HG02759 (cell line): ENCODE measurements around the gene IGF1R.

Experiments
- ATAC-seq: cut with Tn5 transposase; IDR thresholded peaks from one replicate; pipeline ENCODE4 v1.9.1; 2021; ENCODE audit warnings: mild to moderate bottlenecking, moderate library complexity; ENCODE audit not compliant: unreplicated experiment

Gene IGF1R

DNA sequence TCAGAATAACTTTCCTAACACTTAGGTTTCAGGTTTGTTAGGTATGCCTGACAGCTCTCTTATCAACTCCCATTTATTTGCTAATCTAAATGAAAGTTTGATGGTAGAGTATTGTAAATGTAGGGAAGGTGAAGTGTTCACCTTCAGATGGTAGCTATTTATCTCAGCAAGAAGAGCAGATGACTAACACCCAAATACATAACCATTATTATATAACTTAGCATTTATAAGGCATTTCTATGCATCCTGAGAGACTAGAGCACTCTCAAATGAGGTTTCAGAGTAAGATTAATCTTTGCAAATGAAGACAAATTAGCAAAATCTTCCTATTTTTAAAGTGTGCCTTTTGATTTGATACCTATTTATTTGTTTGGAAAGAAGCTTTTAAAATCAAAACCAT is 143.8 kb downstream of the IGF1R start:
- no peak for ATAC-seq

DNA sequence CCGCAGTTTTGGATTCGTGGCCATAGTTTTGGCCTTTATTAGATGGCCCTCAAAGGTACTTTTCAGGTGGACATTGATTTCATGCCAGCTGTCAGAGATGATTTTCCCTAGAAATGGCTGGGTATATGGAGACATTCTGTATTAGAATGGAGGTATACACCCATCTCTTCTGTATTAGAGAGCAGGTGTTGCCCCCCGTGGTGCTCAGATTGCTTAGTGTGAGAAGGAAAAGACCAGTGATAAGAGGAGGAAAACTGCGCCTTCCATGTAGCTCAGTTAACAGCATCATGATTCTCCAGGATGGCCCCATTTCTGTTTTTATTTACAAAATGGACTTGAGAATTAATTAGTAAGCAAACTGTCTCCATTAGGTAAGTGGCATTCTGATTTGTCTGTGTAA is 145.9 kb downstream of the IGF1R start:
- ATAC-seq: no peak

DNA sequence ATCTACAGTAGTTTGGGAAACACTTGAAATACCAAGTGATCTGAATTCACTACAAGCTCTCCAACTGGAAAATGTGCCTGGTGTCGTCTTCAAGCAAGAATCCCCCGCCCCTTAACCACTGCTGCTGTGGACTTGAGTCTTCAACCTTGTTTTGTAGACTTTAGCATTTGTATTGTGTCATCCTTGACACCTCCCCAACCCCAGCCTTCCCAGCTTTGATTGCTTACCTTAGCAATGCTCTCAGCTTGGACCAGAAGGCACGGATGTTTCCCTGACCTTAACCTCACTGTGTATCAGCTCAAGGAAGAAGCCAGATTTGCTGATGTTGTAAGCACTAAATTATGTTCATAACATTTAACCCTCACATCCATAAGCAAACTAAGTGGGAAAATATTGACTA is 146.4 kb downstream of the IGF1R start:
- ATAC-seq: no peak

DNA sequence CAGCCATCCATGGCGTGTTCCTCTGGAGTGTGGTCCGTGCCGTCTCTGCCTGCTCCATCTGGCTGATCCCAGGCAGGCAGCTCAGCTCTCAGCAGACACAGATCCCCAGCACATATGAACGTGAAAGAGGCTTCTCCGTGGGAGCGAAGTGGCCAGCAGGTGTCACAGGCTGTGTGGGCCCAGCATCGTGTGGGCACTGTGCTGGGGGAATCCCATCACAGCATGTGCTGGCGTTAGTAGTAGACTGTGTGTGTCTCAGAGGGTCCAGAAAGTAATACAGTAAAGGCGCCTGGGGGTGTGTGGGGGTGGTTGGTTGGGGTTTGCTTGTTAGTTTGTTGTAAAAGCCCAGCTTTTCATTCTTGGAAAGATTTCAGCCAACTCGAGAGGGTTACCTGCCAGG is 147.6 kb downstream of the IGF1R start:
- ATAC-seq: no peak

DNA sequence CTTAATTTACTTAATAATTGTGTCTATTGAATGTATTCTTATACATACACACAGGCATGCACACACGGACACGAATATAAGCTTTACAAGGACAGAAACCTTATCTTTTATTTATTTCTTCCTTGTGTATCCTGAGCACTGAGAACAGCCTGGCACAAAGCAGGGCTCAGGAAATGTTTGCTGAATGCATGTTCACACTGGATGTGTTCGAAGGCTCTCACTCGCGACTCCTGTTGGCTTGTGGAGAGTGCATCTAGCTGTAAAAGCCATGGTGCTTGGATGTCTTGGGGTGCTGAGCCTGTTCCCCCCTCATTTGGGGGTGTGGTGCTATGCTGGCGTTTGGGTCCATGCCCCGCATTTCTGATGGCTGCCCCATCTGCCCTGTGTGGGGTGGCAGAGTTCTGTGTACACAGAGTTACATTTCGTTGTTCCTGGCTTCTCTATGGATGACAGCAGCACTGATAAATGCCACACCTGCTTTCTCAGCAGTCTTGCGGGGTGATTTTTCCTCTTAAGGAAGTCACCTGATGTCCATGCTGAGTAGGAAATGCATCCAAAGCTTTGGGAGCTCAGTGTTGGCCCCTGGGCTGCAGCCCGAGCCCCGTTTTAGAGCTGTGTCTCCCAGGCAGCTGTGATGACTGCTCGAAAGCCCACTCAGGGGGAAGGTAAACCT is 148.5 kb downstream of the IGF1R start:
- no peak for ATAC-seq

DNA sequence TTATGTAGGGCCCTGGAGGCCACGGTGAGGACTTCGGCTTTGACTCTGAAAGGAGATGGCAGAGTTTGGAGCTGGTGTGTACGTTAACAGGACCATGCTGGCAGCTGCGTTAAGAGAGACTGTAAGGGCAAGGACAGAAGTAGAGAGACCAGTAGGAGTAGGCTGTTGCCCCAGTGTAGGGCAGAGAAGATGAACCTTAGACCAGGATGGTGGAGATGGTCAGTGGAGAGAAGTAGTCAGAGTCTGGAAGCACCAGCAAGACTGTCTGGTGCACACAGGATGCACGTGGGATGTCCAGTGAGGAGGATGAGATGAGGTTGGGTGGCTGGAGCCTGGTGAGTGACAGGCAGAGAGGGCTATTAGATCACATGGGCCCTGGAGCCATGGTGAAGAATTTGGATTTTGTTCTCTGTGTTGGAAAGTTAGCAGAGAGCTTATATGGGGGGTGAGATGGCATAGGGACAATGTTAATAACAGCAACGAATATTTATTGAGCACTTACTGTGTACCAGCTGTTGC is 150.1 kb downstream of the IGF1R start:
- no peak for ATAC-seq

DNA sequence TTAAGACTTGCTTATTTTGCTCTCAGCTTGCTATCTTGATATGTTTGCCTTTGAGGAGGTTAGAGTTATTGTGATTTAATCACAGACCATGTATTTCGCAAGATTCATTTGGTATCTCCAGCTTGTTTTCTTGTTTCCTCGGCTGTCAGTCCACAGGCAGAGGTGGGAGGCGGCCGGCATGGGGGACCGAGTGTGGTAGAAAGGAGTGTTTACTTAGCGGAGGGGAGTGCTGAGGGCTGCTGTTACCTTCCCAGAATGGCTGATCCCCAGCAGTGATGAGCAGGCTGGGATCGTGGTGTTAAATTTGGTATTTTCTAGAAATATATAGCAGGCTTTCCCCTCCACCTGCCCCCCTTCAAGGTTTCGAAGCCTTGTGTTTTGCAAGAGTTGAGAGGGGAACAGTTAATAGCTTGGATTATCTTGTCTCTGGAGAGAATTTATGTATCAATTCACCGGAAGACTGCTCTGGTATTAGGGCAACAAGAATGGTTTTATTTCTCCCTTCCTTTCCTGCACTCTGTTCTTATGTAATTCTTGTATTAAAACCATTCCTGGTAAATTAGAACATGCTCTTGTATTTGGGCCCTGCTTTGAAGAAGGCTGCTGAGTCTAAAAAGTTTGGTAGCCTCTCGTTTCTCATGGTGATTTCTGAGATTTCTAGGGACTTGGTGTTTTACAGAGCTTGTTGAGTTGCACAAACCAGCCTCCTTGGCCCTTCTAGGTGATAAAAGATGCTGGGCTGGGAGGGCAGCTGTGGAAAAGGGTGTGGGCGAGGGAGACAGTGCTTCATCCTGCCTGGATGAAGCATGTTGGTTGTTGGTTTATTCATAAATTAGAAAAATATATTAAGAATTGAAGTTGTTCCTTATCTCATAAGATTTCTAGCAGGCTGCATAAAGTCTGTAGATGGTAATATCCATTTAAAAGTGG is 151.4 kb downstream of the IGF1R start:
- ATAC-seq: no peak

DNA sequence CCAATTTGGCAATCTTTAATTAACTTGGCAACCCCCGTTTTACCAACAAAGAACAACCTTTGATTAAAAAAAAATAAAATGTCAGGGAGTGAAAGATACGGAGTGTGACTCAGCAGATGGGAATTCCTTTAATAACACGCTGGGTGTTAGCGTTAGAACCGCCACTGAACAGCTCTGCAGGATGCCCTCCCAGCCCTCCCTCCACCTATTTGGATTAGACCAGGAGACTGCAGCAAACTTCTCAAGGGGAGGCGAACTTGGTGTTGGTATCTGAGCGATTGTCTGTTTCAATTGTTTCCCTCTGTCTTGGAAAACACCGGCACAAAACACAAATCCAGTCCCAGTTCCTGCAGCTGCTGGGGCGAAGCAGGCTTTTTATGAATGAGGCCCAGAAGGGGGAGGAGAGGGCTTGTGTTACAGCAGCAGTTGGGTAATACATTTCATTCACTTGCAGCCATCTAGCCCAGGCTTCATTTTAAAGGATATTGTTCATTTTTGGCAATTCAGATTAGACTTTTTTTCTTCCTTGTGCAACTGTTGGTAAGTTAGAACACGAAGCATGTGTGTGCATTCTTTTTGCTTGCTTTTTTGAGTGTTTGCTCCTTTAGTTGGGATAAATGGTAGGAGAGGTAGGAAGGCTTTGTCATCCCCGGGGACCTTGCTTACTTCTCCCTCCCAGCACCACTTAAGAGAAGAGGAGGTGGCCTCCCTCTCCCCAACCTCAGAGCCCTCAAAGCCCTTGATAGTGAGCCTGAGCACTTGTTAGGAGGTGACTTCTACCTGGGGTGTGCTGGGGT is 152.3 kb downstream of the IGF1R start:
- ATAC-seq: no peak

DNA sequence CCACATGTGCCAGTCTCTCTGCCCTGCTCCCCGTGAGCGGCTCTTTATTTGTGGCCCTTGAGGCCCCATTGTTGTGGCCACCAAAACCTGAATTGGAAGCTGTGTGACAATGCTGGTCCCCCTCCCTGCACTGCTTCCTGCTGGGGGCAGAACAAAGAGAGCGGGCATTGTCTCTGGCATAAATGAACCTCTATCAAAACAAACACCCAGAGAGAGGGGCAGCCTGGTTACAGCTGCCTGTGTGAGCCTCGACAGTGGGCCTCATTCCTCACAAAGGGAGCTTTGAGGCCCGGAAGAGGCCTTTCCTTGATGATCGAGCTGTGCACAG is 152.9 kb downstream of the IGF1R start:
- ATAC-seq: no peak

DNA sequence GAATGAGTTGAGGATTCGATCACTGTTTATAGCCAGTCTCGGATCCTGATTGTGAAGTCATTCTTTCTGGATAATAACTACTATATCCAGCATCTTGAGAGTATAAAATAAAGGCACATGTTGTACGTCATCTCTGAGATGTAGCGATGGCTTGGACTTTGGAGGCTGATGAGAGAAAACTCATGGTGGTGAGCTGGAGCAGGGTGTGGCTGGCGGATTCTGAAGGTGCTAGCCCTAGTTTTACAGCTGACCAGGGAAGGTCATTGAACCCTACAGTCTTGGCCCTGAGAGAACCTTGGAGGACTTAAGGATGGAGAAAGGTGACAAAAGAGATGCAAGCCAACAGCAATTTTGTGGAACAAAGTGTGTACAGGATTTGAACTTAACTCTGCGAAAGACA is 153.8 kb downstream of the IGF1R start:
- no peak for ATAC-seq

DNA sequence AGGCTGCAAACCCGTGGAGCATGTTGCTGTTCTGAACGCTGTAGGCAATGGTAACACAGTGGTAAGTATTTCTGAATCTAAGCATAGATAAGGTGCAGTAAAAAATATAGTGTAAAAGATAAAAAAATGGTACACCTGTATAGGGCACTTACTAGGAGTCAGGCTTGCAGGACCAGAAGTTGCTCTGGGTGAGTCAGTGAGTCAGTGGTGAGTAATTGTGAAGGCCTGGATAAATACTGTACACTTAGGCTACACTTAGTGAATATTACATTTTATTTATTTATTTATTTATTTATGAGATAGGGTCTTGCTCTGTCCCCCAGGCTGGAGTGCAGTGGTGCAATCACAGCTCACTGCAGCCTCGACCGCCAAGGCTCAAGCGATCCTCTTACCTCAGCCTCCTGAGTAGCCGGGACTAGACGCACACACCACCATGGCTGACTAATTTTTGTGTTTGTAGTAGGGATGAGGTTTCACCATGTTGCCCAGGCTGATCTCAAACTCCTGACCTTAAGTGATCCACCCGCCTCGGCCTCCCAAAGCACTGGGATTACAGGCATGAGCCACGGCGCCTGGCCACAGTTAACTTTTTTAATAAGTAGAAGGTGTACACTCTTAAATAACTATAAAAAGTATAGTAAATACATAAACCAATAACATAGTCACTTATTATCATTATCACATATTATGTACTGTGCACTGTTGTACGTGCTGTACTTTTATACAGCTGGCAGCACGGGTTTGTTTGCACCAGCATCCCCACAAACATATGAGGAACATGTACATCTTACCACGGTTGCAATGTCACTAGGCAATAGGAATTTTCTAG is 155.1 kb downstream of the IGF1R start:
- no peak for ATAC-seq

DNA sequence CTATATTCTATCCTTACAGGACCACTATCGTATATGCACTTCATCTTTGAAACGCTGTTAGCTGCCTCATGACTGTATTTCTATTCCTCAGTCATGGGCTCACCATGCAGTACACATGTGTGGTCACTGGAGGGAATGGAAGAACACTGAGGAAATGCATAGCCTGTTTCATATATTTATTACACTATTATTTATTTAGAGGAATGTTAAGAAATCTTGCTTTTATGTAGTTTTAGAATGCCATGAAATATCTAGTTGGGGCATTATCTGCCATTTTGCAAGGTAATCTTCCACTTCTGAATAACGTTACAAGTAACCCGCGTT is 155.7 kb downstream of the IGF1R start:
- no peak for ATAC-seq

DNA sequence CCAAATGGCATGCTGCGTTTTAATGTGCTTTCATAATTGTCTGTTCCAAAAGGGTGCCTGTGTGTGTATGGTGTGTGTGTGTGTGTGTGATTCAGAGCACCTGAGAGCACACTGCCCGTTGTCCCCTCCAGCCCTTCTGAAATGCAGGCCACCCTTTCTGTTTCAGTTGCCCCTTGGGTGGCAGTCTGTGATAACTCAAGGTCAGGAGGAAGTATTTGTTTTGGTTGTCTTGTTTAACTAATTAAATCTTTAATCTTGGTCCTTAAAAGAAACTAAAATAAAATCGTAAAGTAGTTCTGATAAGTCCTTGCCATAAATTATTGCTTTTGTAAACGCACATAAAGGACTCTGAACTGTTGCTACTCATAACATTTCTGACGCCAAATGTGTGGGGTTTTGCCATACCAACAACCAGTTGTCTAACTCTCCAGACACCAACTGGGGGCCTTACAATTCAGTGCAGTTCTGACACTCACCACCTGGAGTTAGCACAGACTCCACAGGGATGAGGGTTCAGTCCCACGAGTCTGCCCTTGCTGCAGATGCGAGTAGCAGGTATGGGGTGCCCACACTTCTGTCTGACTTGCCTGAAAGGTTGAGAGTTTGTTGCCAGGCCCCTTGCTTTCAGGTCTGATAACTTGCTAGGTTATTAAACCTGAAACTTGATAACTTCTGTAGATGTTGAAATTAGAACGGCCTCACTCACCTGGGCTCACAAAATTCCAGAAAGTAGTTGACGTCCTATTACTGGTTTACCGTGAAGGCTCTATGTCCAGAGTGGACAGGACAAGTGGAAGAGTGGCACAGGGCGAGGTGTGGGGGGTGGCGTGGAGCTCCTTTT is 157.3 kb downstream of the IGF1R start:
- ATAC-seq: no peak

DNA sequence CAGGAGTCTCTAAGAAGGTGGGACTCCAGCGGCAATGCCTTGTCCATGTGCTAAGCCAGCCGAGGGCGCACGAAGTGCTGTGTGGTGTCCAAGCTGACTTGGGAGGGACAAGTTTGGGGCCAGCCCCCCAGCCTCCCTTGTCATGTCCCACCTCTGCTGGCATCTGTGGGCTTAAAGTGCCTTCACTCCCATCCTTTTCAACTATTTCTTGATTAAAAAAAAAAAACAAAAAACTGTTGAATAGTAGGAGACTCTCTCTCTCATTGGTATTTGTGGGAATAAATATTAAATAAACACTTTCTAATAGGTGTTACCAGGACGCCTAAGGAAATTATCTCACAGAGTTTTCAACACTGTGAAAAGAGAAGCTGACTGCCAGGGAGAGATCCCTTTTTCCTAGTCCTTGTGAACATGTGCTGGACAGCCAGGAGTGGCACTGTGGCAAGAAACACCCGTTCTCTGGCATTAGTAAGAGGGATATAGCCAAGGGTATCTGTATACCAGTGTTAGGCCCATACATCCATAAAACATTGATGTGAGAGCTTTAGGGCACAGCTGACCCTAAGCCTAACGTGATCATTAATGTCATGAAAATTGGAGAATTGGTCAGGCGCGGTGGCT is 158.0 kb downstream of the IGF1R start:
- no peak for ATAC-seq

DNA sequence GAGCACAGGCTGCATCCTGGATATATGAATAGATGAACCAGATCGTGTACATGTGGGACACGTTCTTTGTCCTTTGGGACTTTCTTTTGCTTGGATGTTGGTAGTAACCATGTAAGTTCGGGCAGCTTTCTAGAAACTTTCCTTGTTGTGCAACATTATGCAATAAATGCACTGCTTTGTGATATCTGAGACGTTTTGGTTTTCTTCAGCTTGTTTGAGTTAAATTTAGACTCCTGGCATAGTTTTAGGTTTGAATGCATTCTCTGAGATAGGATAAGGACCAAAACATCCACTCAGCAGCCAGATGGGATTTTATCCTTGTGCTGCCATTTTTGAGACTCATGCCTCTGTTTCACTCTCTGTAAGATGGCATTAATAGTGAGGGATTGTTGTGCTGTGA is 158.9 kb downstream of the IGF1R start:
- no peak for ATAC-seq

DNA sequence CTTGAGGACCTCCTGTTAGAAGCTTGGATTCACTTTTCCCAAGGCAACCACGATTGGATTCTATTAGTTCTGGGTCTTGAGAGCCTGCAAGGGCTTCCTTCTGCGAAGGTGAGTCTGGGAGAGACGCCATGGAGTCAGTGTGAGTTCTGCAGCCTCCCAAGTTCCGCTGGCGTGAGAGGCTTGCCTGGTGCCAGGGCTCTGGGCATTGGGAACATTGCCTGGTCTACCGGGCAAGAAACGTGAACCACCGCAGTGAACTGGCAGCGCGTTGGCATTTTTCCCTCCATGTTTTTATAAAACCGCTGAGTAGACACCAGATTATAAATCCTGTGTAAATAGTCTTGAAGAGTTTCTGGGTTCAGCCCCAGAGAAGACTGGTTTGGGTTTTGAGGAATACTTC is 160.9 kb downstream of the IGF1R start:
- no peak for ATAC-seq

DNA sequence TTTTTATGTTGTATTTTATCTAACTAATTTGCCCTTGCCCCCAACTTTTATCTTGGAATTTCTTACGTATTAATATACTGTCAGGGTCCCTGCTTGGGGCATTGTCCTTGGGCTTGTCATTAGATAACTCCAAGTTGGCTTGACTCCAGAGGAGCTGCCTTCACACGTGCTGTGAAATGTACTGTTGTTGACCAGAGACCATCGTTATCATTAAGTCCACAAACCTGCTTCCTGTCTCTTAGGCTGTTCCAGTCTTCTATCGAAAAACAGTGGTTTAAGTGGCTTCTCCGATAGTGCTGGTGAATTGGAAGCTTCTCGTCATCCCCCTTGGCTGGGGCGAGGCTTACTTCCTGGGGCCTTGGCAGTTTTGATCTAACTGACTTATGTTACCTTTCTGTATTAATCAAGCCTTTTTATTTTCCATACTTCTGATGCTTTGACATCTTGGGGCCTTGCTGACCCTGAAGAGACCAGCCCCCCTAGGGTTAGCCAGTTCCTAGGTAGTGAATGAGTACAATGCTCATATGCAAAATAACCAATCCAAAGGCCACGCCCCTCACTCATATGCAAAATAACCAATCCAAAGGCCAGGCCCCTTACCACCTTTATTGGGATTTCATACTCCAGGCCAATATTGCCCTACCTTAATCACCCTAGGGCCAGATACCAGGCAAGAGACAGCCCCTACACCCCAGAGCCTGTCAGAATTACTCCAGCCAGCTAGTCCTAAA is 164.5 kb downstream of the IGF1R start:
- ATAC-seq: no peak

DNA sequence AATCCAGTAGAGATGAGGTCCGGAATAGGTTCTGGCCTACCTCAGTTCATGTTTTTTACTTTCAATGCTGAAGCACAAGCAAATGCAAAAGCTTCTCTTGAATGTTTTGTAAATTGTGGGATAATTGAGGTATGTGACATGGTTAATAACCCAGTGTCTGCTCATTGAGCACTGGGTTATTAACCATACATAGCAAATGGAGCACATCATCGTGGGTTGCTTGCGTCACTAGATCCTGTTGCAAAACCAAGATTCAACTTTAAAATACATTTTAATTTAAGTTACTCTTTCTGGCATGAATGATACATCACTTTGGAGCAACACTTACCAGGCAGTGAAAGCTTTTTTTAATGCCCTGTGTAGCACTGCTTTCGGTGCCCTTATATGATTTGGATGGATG is 165.6 kb downstream of the IGF1R start:
- ATAC-seq: no peak

DNA sequence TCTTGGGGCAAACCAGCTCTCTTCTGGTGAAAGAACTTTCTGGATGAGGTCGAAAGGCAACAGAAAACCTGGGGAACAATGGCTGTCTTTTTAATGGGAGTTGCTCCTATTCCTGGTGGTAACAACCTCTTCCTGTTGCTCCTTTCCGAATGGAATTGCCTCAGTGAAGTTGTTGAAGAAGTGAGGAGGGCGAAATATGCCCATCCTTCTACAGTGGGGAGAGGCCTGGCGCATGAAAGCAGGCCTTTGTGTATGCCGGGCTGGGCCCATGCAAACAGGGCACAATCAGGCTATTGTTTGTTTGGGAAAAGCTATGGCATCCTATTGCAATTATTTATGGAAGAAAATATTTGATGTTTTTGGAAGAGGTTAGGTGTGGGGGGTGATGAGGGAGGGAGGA is 166.9 kb downstream of the IGF1R start:
- ATAC-seq: no peak
